OCI-LY7 (cell line): ENCODE results near the gene COL24A1. TPM values are rescaled to one million over a fixed set of nuclear protein-coding genes. Genes with fewer than 3 reads are reported as not detected.
A peak's percentile ranks its signal among the peaks of the same experiment; 100 is the strongest.

Experiments used
- BruUV-seq: library from RNA; stranded (reverse); fragments of 400-500 nt; replicated peaks from 2 replicates; lab custom pipeline; 2021; lab: Mats Ljungman, UMichigan
- CTCF ChIA-PET: fragments of 300-600 bp; sonication (Branson Sonifier 250); formaldehyde crosslinking; loops from one replicate; lab custom pipeline; 2022; ENCODE audit warnings: antibody characterized with exemption; ENCODE audit not compliant: unreplicated experiment; lab: Charles Lee
- POLR2A ChIA-PET: fragments of 300-600 bp; sonication (Branson Sonifier 250); formaldehyde crosslinking; loops from one replicate; lab custom pipeline; 2022; ENCODE audit warnings: antibody characterized with exemption; lab: Charles Lee
- DNase-seq: peaks from one replicate; pipeline ENCODE4 v3.0.0-alpha.2; 2015; ENCODE audit warnings: low spot score
- H2AFZ ChIP-seq: fragments of 200-600 bp; sonication (generic), shearing (Covaris generic); 2 replicates; pipeline ENCODE4 v1.6.1; 2014; ENCODE audit warnings: mild to moderate bottlenecking, antibody characterized with exemption, low read length, moderate library complexity
- H3K27ac ChIP-seq: fragments of 200-600 bp; sonication (generic); 2 replicates; pipeline ENCODE4 v1.5.1; 2014; ENCODE audit warnings: mixed run types, low read depth, mild to moderate bottlenecking, moderate library complexity, low read length, inconsistent platforms; ENCODE audit not compliant: poor library complexity, severe bottlenecking
- H3K36me3 ChIP-seq: fragments of 200-600 bp; sonication (generic); 2 replicates; pipeline ENCODE4 v1.6.1; 2014; ENCODE audit warnings: mild to moderate bottlenecking, antibody characterized with exemption, low read length, moderate library complexity, mixed read lengths; ENCODE audit not compliant: insufficient read depth
- H3K4me1 ChIP-seq: fragments of 200-600 bp; sonication (generic); 2 replicates; pipeline ENCODE4 v1.5.1; 2014; ENCODE audit warnings: mild to moderate bottlenecking, low read length; ENCODE audit not compliant: insufficient read depth, poor library complexity, severe bottlenecking
- H3K4me2 ChIP-seq: fragments of 200-600 bp; sonication (generic); 2 replicates; pipeline ENCODE4 v1.6.1; 2014; ENCODE audit warnings: mild to moderate bottlenecking, low read length
- H3K4me3 ChIP-seq: fragments of 200-600 bp; sonication (generic); 2 replicates; pipeline ENCODE4 v1.5.1; 2014; ENCODE audit warnings: mild to moderate bottlenecking, low read depth, low read length; ENCODE audit not compliant: poor library complexity, severe bottlenecking
- H3K79me2 ChIP-seq: fragments of 200-600 bp; sonication (generic); 2 replicates; pipeline ENCODE4 v1.6.1; 2016; ENCODE audit warnings: low read depth, mild to moderate bottlenecking, low read length, moderate library complexity, mixed read lengths; ENCODE audit not compliant: insufficient read depth
- H3K9me2 ChIP-seq: fragments of 200-600 bp; sonication (generic); 2 replicates; pipeline ENCODE4 v1.6.1; 2016; ENCODE audit warnings: mild to moderate bottlenecking, low read length, mixed read lengths; ENCODE audit not compliant: insufficient read depth
- H3K9me3 ChIP-seq: fragments of 200-600 bp; sonication (generic); 2 replicates; pipeline ENCODE4 v1.6.1; 2014; ENCODE audit warnings: mild to moderate bottlenecking, mixed run types, low read length, mixed read lengths
- H4K20me1 ChIP-seq: fragments of 200-600 bp; sonication (generic); 2 replicates; pipeline ENCODE4 v1.6.1; 2014; ENCODE audit warnings: mild to moderate bottlenecking, antibody characterized with exemption, low read length, moderate library complexity, mixed read lengths; ENCODE audit not compliant: insufficient read depth
- EZH2phosphoT487 ChIP-seq: fragments of 200-600 bp; sonication (generic); IDR thresholded peaks from 2 replicates; pipeline ENCODE4 v1.6.1; 2018; ENCODE audit warnings: low read depth, borderline replicate concordance, mild to moderate bottlenecking, mixed run types, antibody characterized with exemption, low read length, moderate library complexity, mixed read lengths
- intact Hi-C: fragments of 100-400 bp; cut with micrococcal nuclease; formaldehyde crosslinking; loops from one replicate; pipeline ENCODE4 v1.10.0; 2022; ENCODE audit not compliant: unreplicated experiment
- total RNA-seq, 2 experiments: library from RNA; depleted of rRNA in 1 of 2; stranded (reverse); fragments of >200 nt in 1 of 2; shearing (Covaris generic) in 1 of 2; gene quantifications; 2 replicates each; pipeline ENCODE4 v1.2.3, GENCODE V29; 2014 to 2022
- TF ChIP-seq, protein P1 (sequence below): fragments of 200-600 bp; sonication (generic); conservative IDR thresholded peaks from 2 replicates; pipeline ENCODE4 v1.5.1; 2014; ENCODE audit warnings: mild to moderate bottlenecking, antibody characterized with exemption, low read length, moderate library complexity, mixed read lengths

COL24A1 gene
- total RNA-seq, 2 experiments from 2014 or later, result 0.06 to 0.23 TPM

DNA sequence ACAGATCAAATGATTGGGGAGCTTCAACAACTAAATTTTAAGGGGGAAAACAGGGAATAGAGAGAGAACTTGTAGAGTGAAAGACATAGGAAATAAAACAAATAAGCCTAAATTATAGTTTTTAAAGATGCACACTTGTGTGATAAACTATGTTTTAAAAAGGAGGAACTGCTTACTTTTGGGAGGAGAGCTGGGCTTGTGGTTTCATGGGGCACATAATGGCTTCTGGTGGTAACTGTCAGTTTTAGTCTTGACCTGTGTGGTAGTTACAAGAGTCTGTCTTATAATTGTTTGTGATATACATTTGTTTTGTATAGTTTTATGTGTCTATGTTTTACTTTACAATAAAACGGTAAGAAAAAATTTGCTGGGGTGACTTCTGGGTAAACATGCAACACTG, 165.3 kb downstream of the COL24A1 start:
- BruUV-seq, result no TSS peak
- CTCF ChIA-PET, result no interaction called here
- TF ChIP-seq, protein P1, sequence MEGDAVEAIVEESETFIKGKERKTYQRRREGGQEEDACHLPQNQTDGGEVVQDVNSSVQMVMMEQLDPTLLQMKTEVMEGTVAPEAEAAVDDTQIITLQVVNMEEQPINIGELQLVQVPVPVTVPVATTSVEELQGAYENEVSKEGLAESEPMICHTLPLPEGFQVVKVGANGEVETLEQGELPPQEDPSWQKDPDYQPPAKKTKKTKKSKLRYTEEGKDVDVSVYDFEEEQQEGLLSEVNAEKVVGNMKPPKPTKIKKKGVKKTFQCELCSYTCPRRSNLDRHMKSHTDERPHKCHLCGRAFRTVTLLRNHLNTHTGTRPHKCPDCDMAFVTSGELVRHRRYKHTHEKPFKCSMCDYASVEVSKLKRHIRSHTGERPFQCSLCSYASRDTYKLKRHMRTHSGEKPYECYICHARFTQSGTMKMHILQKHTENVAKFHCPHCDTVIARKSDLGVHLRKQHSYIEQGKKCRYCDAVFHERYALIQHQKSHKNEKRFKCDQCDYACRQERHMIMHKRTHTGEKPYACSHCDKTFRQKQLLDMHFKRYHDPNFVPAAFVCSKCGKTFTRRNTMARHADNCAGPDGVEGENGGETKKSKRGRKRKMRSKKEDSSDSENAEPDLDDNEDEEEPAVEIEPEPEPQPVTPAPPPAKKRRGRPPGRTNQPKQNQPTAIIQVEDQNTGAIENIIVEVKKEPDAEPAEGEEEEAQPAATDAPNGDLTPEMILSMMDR, result no peak
- no peak for TF ChIP-seq EZH2phosphoT487
- no peaks in the 10 kb centered on the region for H3K9me3 ChIP-seq
- POLR2A ChIA-PET, result no interaction called here
- intact Hi-C loops, result no loop called here
- no peaks in the 10 kb centered on the region for H3K79me2 ChIP-seq
- peaks cover 60% of the 10 kb centered on the region for H3K4me1 ChIP-seq
- H3K36me3 ChIP-seq, result no peaks in the 10 kb centered on the region
- peak overlapping the region; percentile 17 for H3K4me2 ChIP-seq
- H3K27ac ChIP-seq, result peak overlapping the region; percentile 11
- H3K9me2 ChIP-seq, result no peaks in the 10 kb centered on the region
- DNase-seq, result peak; percentile 10
- H3K4me3 ChIP-seq, result no peak overlapping the region
- no peaks in the 10 kb centered on the region for H4K20me1 ChIP-seq
- peak overlapping the region; percentile 85 for H2AFZ ChIP-seq

DNA sequence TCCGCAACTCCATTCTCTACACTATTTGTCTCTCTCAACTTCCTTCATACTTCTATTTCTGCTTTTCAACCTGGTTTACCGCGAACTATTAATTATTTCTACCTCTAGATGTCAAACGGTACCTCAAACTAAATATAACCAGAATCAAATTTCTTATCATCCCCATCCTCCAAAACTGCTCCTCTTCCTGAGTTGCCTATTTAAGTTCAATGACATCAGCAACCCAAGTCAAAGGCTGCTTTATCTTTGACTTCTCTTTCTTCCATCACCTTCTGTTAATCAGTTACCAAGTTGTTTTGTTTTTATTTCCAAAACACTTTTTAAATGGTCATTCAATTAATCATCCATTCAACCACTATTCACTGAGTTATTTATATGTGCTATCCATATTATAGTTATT, 171.9 kb downstream of the COL24A1 start:
- intact Hi-C loops, result no loop called here
- DNase-seq, result no peak
- Histone ChIP-seq H3K79me2 (no peaks in the 10 kb centered on the region), H3K4me3 (no peak overlapping the region), H3K27ac (no peak overlapping the region), H3K36me3 (no peaks in the 10 kb centered on the region), H2AFZ (no peak overlapping the region), H4K20me1 (no peaks in the 10 kb centered on the region), H3K9me2 (no peaks in the 10 kb centered on the region), H3K4me1 (peaks cover under 1% of the 10 kb centered on the region), H3K9me3 (0 out of 2 replicates have a peak, but pooled peaks cover 4% of the 10 kb centered on the region), H3K4me2 (no peak overlapping the region)
- no peak for TF ChIP-seq EZH2phosphoT487
- TF ChIP-seq, protein P1, result no peak
- CTCF ChIA-PET, result no interaction called here
- POLR2A ChIA-PET, result no interaction called here
- no TSS peak for BruUV-seq

DNA sequence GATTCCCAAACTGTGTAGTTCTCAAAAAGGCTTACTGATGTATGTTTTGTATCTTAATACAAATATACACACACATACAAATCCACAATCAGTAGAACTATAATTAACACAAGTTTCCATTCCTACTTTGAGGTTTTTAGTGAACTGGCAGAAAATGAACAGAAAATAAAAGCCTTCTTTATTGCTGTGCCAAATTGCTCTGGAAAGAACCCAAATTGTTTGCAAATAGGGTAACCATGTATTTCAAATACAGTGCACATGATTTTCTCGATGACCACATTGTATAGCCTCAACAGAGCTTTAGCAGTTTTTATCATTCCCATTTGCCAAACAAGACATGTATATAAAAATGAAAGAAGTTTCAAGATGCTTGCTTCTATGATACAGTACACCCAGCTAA, 173.3 kb downstream of the COL24A1 start:
- H3K27ac ChIP-seq, result no peak overlapping the region
- H2AFZ ChIP-seq, result no peak overlapping the region
- CTCF ChIA-PET, result no interaction called here
- H3K4me3 ChIP-seq, result no peak overlapping the region
- POLR2A ChIA-PET, result no interaction called here
- 0 out of 2 replicates have a peak, but pooled peaks cover 4% of the 10 kb centered on the region for H3K9me3 ChIP-seq
- H3K36me3 ChIP-seq, result no peaks in the 10 kb centered on the region
- H4K20me1 ChIP-seq, result no peaks in the 10 kb centered on the region
- no peaks in the 10 kb centered on the region for H3K79me2 ChIP-seq
- TF ChIP-seq EZH2phosphoT487, result no peak
- TF ChIP-seq, protein P1, result no peak
- no peak for DNase-seq
- BruUV-seq, result no TSS peak
- intact Hi-C loops, result no loop called here
- H3K4me1 ChIP-seq, result no peaks in the 10 kb centered on the region
- no peaks in the 10 kb centered on the region for H3K9me2 ChIP-seq
- H3K4me2 ChIP-seq, result no peak overlapping the region
